ENCODE data around the gene FAM228B.
A peak's percentile ranks its signal among the peaks of the same experiment; 100 is the strongest.
"Not testable (repeated sequence)": the region's sequence is repeated elsewhere in the genome, so short reads cannot be mapped to it uniquely, and the experiment has no call there.

Gene FAM228B

DNA sequence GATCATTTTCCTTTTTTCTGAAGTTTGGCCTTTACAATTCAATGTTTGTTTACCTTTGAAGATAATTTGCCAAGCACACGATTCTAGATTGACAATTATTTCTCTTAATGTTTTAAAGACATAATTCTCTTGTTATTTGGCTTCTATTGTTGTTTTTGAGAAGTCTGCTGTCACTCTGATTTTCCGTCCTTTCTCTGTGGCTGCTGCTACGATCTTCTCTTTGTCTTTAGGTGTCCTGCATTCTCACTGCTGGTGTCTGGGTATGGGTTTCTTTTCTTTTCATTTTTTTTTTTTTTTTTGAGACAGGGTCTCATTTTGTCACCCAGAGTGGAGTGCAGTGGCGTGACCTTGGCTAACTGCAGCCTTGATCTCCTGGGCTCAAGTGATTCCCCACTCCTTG is 36.4 kb downstream of the FAM228B start:
- DNase-seq (ENCODE audit: low read depth in 2 of 2) = no peak

GRCh38 chr2:24160761-24161160 is 37.5 kb downstream of the FAM228B start:
- no peak for DNase-seq (ENCODE audit: low read depth in 2 of 2)

- no peak for DNase-seq (ENCODE audit: low read depth in 2 of 2)
These were observed 39.2 kb downstream of the FAM228B start for GRCh38 chr2:24162494-24162893.

GRCh38 chr2:24163186-24163585 is 39.9 kb downstream of the FAM228B start:
- DNase-seq (ENCODE audit: low read depth in 2 of 2) = no peak

DNA sequence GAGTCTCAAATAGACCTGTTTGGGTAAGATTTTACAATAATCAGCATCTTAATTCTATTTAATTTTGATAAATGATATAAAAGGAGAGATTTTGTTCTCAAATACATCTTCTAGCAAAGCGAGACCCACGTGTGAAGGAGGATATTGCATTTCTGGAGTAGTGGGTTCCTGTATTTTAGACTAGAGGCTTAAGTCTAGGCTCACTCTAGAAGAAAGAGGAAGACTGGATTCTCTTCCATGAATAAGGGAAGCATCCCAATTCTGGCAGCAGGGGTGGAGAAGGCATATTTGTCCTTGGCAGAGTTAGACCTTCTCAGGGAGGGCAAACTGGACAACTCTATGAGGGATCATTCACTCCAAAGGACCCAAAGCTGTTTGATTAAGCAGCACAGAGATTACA is 40.3 kb downstream of the FAM228B start:
- DNase-seq (ENCODE audit: low read depth in 2 of 2) = no peak

GRCh38 chr2:24164416-24164973 is 41.2 kb downstream of the FAM228B start:
- DNase-seq (ENCODE audit: low read depth in 2 of 2) = peak; percentile 3 to 4

GRCh38 chr2:24169023-24169422 is 45.8 kb downstream of the FAM228B start:
- no peak for DNase-seq (ENCODE audit: low read depth in 2 of 2)

DNA sequence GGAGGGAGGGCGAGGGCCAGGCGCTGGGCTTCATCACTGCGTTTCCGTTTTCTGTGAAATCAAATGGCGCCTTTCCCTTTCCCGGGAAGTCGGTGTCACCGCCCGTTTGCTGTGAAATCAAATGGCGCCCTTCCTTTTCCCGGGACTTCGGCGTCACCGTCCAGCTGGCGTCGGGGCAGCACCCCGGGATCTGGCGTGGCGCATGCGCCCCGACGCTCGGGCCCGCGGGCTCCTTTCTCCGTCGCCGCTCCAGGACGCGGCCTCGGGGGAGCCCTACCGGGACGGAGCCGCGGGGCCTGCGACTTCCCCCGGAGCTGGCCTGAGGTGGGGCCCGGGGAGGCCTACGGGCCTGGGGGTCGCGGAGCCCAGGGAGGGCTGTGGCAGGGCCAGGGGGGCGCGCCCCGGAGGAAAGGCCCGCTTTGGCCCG is 51.6 kb downstream of the FAM228B start, which contains the start of gene FAM228A:
TSS of gene FAM228A (plus strand) at position 203 of the 427 bp plus-strand sequence. CDS start 428 bp downstream, outside the sequence.
- no peak for DNase-seq (ENCODE audit: low read depth in 2 of 2)

DNA sequence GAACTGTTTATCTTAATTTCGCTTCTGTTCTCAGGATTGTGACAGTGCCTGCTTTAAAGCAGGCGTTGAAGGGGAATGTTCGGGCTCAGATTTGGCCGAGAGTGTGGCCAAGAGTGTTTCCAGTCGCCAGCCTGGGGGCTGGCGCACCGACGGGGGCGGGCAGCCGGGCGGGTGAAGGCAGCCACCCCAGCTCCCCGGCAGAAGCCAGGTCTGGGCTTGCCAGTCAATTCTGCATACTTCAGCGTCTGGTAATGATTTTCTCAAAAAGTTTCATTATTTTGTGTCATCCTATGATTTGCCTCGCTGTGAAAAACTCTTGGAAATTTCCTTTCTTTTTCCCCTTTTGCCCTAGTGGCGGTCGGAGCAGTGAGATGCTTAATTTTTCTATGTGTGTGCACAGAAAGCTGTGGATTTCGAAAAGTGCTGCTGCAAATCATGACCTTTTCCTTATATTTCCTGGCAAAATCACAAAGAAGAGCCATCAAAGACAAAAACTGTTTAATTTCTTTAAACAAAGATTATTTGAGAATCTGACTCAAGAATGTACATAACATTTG is 52.4 kb downstream of the FAM228B start:
- no peak for DNase-seq (ENCODE audit: low read depth in 2 of 2)

- no peak for DNase-seq (ENCODE audit: low read depth in 2 of 2)
These were observed 53.1 kb downstream of the FAM228B start for GRCh38 chr2:24176326-24176725.

GRCh38 chr2:24179683-24180082 is 56.4 kb downstream of the FAM228B start:
- DNase-seq (ENCODE audit: low read depth in 2 of 2) = no peak

DNA sequence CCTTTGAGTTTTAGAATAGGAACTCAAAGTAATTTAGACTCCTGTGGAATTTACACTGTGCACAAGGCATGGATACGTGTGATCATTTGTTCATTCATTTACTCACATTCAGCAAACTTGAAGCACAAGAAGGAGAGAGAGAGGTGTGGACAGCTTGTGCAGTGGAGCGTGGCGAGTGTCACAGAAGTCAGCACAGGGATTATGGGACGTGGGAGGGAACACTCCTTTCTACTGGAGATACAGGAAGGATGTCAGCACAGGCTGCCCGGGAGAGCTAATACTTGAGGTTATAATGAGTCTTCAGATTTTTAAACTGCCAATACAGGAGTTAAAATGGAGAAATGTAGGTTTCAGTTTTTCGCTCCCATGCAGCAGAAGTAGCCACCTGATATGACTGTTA is 58.6 kb downstream of the FAM228B start:
- no peak for DNase-seq (ENCODE audit: low read depth in 2 of 2)

DNA sequence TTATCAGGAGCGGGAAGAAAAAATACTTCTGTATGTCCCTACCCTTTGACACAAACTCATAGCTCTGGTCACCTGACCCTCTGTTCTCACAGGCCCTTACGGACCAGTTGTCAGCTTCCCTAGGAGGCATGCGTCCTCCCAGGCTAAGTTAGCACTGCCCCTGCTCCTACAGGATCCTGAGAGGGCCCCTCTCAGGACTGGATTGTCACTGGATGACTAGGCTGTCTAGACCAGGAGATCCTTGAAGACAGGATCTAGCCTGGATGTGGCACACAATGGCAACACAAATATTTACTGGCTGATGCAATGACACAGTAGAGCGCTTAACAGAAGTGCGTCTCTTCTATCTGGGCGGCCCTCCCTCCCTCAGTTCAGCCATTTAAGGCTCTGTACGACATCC is 59.2 kb downstream of the FAM228B start:
- DNase-seq (ENCODE audit: low read depth in 2 of 2) = no peak

DNA sequence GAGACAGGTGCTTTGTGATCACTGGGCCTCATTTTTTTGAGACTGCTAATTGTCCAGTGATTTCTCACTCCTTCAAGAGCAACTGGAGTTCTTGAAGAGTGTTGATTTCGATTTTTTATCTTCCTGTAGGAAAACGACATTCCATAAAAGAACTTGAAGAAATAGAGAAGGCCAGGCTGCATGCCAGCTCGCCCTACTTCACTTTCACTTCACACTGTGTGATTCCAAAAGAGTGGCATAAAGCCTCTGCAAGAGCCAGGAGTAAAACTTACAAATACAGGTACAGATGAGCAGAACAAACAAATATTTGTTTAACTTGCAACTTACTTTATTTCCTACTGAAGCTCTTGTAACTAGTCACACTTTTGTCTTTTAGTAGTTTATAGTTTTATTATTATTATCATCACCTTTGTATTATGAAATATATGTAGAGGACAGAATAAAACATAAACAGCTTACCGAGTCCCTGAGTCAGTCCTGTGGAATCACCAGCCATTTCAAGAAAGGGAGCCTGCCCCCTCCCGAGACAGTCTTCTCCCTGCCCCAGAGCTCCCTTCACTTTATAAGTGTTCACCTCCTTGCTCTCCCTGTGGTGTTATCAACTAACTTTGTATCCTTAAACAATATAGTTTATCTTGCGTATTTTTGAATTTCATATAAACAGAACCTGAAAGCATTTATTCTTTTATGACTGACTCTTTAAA is 60.2 kb downstream of the FAM228B start:
- DNase-seq (ENCODE audit: low read depth in 2 of 2) = no peak

DNA sequence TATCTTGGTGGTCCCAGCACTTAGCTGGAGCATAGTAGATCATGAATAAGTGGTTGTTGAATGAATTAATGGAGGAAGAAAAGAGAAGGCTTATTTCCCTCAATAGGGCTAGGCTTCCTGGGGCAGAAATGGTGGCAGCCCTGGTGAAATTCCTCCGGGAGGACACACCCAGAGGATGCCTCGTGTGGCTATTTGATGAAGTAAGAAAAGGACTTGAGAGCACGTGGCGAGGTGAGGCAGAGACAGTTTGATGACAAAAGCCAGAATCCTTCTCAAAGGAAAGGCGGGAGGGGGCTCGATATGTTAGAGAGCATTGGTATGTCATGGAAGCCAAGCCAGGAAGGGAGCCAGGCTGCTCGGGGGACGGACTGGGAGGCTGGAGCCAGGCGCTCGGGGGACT is 66.3 kb downstream of the FAM228B start:
- no peak for DNase-seq (ENCODE audit: low read depth in 2 of 2)

- DNase-seq (ENCODE audit: low read depth in 2 of 2) = no peak
These were observed 67.2 kb downstream of the FAM228B start for GRCh38 chr2:24190503-24190902.

GRCh38 chr2:24191156-24191555 is 67.9 kb downstream of the FAM228B start:
- DNase-seq (ENCODE audit: low read depth in 2 of 2) = no peak

DNA sequence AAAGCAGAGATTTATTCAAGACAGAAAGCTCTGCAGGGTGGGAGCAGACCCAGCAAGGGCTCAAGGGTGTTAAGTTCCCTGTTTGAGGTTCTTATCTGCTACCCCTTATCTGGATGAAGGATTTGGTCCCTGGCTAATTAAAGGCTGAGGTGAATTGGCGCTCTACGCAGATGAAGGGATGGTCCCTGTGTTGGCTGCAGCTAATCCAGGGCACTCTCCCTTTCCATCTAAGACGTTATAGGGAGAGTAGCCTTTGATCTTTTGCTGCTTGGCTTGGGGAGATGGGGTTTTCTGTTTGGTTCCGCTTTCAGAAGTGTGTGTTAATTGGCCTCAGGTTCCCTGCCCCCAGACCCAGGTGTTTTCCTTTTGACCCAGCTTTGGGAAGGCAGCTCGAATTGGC is 68.6 kb downstream of the FAM228B start:
- DNase-seq (ENCODE audit: low read depth in 2 of 2) = no peak

DNA sequence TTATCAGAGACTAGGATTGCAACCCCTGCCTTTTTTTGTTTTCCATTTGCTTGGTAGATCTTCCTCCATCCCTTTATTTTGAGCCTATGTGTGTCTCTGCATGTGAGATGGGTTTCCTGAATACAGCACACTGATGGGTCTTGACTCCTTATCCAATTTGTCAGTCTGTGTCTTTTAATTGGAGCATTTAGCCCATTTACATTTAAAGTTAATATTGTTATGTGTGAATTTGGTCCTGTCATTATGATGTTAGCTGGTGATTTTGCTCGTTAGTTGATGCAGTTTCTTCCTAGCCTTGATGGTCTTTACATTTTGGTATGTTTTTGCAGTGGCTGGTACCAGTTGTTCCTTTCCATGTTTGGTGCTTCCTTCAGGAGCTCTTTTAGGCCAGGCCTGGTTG is 73.9 kb downstream of the FAM228B start:
- not testable (repeated sequence) for DNase-seq (ENCODE audit: low read depth in 2 of 2)

- DNase-seq (ENCODE audit: low read depth in 2 of 2) = no peak
These were observed 76.8 kb downstream of the FAM228B start for GRCh38 chr2:24199968-24200590.

DNA sequence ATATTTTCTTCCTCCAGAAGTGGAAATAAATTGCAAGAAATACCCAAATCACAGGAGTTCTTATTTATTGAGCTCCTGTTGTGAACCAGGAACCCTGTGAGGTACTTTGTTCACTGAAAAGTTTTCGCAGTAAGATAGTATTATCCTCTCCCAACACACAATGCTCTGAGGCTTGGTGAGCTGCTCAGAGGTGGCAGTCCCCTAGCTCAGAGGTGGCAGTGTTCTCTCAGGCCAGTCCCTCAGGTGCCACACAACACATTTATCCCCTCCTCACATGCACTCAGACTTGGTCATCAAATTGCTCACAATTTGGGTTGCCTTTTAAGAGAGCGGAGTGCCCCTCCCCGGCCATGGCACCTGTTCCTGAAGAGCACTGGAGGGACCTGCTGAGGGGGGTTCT is 77.5 kb downstream of the FAM228B start:
- DNase-seq (ENCODE audit: low read depth in 2 of 2) = no peak

- no peak for DNase-seq (ENCODE audit: low read depth in 2 of 2)
These were observed 79.9 kb downstream of the FAM228B start for GRCh38 chr2:24203029-24203786.
